GM12892 (cell line): ENCODE data around the gene TRMT44.

Experiments used
- POLR2A ChIP-seq: IDR thresholded peaks from 2 replicates; pipeline ENCODE4 v1.6.1; 2011; ENCODE audit warnings: low read depth, low read length, control low read depth
- POLR2AphosphoS5 ChIP-seq: IDR thresholded peaks from 2 replicates; pipeline ENCODE4 v1.6.1; 2011; ENCODE audit warnings: low read depth, low read length, control low read depth
- TAF1 ChIP-seq: IDR thresholded peaks from 2 replicates; pipeline ENCODE4 v1.6.1; 2011; ENCODE audit warnings: low read depth, mild to moderate bottlenecking, control low read depth, low read length, borderline replicate concordance

GRCh38 chr4:8500966-8501365, 60.4 kb downstream of the TRMT44 start:
- no peak for TF ChIP-seq POLR2A
- no peak for TF ChIP-seq POLR2AphosphoS5
- no peak for TF ChIP-seq TAF1
